Occipital lobe (tissue), 2 donors: Measurements from ENCODE around the gene TTC16. TPM values are rescaled to one million over a fixed set of nuclear protein-coding genes. Genes with fewer than 3 reads are reported as not detected.

Source experiments
- DNase-seq: peaks from one replicate; lab custom pipeline; 2025; lab: John Stamatoyannopoulos, UW
- total RNA-seq: library from RNA; depleted of rRNA; stranded (reverse); fragments of >200 nt; gene quantifications from one replicate; pipeline ENCODE4 v1.2.3, GENCODE V29; 2014

TTC16 gene
- total RNA-seq, 1 donor from 2014 or later, result not detected

DNA sequence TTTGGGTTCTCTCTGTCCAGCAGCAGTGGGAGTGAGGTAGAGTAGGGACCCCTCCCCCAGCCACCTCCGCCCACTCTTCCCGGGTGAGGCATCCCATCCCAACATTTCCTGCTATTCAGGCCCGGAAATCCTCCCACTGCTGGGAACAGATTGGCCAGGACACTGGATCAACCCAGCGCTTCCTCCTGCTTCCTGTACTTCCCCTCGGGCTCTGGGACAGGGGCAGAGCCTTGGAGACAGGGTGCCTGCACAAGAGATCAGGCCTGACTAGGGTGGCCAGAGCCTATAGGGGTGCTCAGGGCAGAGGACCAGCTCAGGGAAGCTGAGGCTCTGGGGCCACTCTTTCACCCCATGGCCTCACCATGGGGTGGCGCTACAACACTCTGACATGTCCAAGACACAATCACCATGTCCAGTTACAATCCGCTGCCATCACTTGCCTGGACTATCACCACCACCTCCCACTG, 48.1 kb downstream of the TTC16 start:
- no peak for DNase-seq

DNA sequence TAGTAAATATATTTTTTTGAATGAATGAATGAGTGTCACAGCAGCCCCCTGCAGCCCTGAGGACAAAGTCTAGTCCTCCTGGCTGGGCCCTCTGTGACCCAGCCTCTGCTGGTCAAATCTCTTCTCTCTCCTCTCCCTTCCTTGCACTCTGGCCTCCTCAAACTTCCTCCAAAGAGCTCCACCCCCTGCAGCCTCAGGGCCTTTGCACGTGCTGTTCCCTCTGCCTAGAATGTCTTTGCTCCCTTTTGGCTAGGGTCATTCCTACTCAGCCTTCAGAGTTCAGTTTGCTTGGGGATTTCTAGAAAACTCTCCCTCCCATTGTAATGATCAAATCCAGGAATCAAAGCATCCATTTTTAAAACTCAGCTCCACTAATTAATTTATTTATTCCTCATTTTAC, 49.5 kb downstream of the TTC16 start:
- no peak for DNase-seq

DNA sequence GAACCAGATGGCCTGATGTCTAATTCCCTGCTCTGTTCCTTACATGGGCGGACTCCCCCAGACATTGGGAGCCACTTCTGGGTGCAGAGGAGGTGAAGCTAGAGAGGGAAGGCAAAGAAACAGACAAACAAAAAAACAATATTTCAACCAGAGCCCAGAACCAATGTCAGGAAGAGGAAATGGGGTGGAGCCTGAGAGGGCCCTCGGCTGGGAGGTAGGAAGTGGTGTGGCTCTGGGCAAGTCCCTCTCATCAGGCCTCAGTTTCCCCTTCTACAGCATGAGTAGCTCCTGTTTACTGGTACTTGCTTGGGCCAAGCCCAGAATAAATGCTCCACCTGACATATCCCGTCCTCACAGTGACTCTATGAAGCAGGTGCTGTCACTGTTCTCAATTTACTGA, 51.5 kb downstream of the TTC16 start:
- no peak for DNase-seq

DNA sequence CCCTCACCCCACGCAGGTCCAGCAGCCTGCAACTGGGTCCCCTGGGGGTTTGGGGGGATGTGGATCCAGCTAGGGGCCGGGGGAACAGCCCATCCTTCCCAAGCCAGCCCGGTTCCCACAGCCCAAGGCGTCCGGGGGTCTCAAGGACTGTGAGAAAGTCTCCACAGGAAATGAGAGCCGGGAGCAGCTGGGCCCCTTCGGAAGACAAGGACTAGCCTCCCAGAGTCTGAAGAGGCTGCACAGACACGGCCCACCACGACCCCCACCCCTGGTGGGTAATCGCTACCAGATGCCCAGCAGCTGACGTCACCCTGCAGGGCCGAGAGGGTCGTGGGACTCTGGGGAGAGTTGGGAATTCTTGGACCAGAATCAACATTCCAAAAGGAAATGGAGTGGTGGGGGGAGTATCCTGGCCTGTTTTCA, 52.0 kb downstream of the TTC16 start:
- no peak for DNase-seq

DNA sequence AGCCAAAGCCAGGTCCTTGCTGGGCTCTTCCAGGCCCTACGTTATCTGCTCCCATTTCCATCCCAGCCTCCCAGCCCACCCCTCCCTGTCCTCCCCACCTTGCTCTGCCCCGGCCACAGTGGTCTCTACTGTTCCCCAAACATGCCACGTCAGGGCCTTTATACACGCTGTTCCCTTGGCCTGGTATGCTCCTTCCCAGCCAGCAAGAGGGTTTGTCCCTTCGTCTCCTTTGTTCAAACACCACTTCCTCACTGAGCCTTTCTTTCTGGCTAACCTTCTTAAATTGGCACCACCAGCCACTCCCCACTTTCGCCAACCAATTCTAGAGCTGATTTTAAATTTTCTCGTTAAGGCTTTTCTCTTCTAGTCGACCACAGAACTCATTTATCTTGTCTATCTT, 52.8 kb downstream of the TTC16 start:
- DNase-seq, result no peak

DNA sequence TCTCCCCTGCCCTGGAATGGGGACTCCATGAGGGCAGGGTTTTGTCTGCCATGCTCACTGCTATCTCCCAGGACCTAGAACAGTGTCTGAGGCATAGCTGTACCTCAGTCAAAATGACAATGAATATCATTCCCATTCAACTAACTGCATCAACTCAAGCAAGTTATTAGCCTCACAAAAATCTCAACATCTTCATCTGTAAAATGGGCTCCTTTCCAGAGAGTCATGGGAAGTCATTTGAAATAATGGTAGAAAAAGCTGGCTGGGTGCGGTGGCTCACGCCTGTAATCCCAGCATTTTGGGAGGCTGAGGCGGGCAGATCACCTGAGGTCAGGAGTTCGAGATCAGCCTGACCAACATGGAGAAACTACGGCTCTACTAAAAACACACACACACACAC, 53.2 kb downstream of the TTC16 start:
- no peak for DNase-seq

DNA sequence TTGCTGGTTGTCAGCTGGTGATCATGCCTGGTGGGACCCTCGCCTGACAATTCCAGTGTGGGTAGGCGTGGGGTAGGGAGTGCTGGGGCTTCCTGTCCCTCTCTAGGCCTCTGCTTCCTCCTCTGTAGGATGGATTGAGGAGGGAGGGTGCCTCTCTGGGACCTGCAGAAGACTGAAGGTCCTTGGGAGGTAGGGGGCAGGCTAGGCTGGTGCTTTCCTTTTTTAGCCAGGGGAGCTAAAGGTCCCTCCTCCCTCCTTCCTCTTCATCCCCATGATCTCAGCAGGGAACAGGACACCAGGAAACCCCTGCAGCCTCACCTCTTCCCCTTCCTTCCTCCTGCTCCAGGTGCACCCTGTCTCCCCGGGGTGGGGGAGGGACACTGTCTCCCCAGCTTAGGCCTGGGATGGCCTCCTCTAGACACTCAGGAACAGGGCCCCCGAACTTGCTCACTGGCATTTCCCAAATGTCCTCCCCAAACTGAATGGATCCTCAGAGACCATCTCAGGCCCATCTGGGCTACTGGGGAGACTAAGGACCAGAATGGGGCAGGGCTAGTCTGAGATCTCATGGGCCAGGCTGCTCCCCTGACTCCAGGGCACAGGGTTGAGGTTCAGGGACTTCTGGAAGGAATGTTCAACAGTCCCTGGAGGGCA, 54.2 kb downstream of the TTC16 start:
- DNase-seq, result no peak

DNA sequence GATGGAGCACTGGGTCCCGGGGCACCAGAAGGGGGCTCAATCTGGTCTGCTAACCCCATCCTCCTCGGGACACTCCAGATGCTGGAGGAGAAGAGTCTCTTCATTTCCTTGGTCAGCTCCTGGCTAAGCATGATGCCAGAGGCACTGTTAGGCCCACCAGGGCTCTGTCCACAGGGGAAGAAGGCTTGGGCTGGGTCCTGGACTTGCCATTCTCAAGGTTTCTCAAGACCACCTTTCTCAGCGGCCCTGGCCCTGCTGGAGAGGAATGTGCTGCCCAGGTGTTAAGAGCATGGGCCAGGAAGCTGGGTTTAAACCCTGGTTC, 54.7 kb downstream of the TTC16 start:
- DNase-seq, result no peak

DNA sequence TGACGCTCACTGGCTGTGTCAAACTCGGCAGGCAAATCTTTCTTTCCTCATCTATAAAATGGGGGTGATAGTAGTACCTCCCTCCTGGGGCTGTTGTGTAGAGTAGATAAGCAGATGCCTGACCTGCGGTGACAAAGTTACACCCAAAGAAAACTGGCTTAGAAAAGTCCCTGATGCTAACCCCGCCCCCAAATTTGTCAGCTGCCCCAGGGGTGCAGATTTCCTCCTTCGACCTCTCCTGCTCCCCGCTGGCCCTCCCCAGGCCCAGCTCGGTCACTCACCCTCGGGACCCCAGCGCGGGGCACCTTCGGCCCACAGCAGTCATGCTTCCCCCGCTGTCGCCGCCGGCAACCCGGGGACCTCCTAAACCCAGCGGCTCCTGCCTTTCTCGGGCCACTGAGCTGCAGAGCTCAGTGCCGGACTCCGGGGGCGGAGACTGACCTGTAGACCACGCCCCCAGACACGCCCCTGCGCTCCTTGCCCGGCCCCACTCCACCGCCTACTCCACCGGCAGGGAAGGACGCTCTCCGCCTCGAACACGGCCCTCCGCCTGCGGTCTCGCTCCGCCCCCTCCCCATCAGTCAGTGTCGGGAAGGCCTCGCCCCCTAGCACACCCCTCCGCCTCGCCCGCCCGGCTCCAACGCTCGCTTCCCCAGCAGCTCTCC, 55.2 kb downstream of the TTC16 start:
- DNase-seq, result peak; percentile 94

DNA sequence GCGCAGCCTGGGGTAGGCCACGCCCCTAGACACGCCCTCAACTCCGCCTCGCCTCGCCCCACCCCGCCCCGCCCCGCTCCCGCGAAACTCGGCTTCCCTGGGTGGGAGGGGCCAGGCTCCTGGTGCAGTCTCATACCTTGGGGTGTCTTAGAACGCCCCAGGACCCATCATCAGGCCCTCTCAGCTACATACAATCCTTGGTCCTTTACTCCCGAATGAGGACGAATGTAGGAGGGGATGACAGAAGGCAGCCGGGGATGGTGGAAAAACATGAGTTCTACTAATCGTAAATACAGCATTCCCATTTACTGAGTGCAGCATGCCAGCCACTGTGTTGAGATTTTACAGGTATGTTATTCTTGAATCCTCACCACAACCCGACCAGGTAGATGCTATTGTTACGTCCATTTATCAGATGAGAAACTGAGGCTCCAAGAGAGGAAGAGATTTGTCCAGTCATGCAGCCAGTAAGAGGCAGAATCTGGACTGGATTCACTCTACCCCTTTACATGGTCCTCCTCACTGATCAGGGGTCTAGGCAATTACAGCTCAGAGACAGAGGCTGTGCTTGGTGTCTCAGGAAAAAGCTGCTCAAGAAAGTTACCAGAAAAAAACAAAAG, 55.8 kb downstream of the TTC16 start:
- no peak for DNase-seq

DNA sequence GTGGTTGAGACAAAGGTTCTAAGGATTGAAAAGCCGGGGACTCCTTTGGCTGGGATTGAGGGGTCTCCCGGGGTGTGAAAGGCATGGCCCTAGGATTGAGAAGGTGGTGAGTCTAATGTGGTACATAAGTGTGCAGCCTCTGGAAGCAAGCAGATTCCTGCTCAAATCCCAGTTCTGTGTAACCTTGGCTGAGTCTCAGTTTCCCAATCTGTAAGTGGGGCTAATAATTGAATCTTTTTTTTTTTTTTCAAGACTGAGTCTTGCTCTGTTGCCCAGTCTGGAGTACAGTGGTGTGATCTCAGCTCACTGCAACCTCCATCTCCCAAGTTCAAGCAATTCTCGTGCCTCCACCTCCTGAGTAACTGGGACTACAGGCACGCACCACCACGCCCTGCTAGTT, 56.7 kb downstream of the TTC16 start:
- DNase-seq, result no peak

DNA sequence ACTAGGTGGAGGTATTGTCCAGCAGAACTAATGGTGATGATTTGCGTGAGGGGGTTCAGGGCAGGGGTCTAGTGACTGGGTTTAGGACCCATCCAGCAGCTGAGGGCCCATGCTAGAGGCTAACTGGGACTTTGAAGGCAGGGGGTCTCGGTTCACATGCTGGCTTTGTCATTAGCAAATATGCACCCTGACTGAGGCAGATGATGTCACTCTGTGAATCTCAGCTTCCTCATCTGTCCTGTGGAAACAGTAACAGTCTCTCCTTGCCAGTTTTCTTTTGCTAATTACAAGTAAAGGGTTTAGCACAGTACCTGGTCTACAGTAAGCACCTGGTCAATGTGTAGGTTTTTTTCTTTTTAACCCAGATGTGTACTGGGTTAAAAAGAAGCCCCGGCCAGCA, 57.4 kb downstream of the TTC16 start:
- no peak for DNase-seq

DNA sequence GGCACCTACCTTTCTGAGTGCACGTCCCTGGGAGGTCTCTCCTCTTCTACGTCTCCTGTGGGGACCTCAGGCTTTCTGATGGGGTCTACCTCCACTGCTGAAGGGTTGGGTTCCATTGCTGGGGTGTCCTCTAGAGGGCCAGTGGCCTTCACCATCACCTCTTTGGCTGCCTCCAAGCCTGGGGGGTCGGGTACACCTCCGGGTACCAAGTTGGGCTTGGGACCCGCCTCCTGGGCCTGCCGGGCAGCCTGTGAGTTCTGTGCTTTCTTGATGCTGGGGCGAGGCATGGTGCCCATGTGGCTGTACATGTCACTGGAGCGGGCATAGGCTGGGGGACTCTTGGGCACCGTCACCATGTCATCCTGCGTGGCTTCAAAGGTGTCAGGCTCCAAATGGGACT, 58.1 kb downstream of the TTC16 start:
- DNase-seq, result no peak

DNA sequence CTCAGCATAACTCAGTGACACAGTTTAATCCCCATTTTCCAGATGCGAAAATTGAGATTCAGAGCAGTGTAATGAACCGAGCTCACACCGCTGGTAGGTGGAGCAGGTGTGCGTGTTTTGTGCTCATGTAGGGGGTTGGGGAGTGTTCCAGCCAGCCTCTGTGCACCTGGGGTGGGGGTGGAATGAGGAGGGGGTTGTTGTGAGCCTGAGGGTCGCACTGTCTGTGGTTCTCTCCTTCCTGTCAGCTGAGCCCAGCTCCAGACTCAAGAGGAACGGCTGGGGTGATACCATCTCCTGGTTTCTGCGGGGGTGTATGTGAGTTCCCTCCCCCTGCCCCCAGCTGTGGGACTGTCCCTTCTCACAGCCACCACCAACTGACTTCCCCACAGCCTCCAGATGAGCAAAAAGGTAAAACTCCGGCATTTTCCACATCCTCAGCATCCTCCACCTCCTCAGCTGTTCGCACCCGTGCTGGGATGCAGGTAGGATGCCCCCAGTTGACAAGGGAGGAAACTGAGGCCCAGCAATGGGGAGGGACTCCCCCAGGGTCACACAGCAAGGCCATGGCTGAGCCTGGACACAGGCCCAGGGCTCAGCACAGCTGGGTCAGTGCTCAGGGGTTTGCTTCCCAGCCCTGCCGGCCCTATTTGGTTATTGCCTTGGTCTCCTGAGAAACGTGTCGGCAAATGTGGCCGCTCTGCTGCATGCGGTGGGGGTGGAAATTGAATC, 60.5 kb downstream of the TTC16 start:
- no peak for DNase-seq

DNA sequence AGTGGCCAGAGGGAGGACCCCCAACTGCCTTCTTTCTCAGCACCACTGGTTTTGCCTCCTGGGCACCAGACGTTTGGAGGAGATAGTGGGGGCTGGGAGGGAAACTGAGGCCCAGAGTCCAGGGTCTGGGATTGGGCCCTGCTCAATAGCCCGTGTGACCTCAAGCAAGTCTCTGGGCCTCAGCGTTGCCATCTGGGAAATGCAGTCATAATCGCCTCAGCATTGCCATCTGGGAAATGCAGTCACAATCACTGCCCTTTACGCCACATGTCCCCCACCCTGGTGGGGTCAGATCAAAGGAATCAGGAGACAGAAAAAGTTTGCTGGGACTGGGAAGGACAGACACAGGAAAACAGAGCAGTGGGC, 61.0 kb downstream of the TTC16 start:
- no peak for DNase-seq

DNA sequence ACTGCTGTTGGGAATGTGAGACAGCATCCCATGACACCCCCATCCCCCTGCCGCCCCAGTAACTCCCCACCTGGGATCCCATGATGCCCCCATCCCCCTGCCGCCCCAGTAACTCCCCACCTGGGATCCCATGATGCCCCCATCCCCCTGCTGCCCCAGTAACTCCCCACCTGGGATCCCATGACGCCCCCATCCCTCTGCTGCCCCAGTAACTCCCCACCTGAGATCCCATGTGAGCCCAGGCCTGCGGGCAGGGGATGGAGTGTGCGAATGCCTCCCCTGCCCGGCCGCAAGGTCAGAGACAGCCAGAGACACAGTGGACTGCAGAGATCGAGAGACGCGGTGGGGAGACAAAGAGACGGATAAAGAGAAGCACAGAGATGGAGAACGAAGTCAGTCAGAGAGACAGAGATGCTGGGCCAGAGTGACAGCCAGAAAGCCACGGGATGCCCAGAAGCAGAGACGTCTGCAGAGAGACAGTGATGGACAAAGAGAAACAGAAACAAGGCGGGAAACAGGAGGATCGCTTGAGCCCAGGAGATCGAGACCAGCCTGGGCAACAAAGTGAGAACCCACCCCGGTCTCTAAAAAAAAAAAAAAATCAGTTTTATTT, 61.6 kb downstream of the TTC16 start:
- no peak for DNase-seq

DNA sequence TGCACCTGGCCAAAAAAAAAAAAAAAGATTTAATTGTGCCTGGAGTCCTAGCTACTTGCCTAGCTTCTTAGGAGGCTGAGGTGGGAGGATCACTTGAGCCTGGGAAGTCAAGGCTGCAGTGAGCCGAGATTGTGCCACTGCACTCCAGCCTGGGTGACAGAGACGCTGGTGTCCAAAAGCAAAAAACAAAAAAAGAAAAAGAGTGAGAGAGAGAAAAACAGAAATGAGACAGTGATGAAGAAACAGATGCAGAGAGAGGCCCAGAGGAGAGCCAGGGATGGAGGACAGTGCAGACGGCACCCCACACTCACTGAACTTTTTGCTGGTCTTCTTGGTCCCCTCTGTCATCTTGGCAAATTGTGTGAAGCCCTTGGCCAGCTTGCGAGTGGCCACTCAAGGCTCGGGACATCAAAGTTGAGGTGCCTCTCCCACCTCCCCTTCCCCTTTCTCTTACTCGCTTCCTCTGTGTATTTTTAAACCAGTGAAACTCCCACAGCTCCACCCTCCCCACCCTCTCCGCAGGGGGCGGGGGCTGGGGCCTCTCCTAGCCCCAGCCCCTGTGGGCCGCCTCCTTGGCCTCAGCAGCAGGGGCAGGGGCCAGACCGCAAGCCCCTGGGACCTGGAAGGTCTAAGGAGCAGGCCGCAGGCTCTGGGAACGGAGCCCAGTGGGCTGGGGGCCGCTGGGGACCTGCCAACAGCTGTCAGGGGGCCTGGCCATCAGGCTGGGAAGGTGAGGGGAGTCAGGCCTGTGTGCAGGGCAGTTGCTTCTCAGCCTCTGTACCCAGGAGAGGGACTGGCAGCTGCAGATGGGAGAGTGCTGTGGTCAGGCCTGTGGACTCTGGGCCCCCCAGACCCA, 62.6 kb downstream of the TTC16 start, which contains the start of gene SH2D3C:
Gene SH2D3C (minus strand): TSS at position 387 of the 856 bp plus-strand sequence. CDS start 39 bp downstream, at position 348.
- no peak for DNase-seq

DNA sequence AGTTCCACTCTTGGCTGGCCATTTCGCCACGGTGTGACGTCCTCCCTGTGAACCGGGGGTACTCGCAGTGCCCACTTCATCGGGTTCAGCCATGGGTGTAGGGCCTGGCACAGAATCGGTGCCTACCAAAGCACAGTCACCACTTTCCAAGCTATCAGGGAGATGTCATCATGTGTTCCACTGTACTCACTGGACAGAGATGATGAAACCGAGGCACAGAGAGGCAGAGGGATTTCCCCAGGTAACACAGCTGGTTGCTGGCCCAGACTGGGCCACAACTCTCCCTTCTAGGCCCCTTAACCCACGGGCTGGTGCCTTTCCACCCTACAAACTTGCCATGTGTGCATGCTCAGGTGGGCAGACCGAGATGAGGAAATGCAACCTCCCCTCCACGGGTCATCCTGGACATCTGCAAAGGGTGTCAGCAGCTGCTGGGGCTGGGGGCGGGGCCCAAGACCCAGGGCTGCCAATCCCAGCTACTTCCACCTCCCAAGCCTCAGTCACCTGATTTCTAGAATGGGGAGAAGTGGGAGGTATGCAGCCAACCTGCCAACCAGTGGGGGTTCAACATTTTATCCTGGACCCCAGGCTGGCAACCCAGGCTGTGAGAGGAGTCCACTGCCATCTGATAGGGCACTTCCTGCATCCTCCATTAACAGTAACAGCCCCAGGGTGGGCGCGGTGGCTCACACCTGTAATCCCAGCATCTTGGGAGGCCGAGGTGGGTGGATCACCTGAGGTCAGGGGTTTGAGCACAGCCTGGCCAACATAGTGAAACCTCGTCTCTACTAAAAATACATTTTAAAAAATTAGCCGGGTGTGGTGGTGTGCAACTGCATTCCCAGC, 63.5 kb downstream of the TTC16 start:
- DNase-seq, result no peak

DNA sequence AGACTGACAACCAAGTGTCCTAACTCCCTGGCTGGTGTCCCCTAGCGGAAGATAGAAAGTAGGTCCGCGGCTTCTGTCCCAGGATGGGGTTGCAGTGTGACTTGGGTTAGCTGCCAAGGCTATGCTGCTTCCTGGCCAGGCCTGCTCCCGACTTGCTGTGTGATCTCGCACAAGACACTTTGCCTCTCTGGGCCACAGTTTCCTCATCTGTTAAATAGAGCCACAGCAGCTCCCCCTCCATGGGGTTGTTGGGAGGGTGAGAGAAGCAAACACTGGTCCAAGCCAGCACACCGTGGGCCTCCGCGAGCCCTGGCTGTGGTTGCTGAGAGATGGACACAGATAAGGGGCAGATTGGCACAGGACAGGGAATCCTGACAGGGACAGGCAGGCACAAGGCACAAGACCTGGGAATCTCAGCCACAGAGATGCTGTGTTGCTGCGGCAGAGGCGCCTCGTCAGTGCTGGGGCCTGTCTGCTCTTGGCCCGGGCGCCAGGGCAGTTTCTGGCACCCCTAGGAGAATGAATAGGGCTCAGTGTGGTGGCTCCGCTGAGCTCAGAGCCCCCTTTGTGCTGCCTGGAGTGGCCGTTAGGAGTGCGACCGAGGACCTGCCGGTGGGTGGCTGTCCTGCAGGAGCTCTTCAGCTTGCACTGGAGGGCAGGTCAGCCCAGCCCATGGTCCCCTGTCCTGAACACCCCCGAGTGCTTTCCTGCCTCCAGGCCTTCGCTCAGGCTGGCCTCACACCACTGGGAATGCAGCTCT, 64.4 kb downstream of the TTC16 start:
- DNase-seq, result no peak
